ENCODE data around the gene RNF4.
A peak's percentile ranks its signal among the peaks of the same experiment; 100 is the strongest.

RNF4 gene

DNA sequence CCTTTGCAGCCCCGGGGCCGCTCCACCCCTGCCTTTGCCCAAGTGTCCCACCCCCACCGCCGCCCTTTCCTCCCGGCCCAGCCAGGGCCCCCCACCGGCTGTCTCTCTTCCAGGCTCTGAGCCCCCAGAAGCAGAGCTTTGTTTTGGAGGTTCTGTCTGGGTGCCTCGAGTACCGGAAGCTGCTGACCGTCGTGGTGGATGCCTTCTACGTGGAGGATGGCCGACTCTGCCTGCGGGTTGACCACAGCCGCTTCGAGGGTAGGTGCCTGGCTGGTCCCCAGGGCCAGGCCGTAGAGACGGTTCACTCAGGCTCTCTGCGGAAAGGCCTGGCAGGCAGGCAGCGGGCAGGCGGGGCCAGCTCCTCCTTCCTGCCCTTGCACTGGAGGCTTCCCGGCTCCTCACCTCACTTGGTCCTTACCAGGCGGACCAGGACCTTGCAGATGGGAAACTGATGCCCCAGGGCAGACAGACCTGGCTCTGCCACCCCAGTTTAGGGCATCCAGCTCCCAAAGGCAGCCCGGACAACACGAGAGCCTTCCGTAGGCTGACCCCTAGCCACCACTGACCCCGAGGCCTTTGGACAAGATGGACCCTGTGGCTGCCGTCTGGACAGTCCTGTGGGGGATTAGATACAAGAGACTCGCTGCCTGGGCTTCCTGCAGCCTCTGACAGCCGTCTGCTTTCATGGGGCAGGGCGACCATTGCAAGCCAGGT is 32.0 kb upstream of the RNF4 start:
- intact Hi-C loops (cut with DNase I), result no loop called here

DNA sequence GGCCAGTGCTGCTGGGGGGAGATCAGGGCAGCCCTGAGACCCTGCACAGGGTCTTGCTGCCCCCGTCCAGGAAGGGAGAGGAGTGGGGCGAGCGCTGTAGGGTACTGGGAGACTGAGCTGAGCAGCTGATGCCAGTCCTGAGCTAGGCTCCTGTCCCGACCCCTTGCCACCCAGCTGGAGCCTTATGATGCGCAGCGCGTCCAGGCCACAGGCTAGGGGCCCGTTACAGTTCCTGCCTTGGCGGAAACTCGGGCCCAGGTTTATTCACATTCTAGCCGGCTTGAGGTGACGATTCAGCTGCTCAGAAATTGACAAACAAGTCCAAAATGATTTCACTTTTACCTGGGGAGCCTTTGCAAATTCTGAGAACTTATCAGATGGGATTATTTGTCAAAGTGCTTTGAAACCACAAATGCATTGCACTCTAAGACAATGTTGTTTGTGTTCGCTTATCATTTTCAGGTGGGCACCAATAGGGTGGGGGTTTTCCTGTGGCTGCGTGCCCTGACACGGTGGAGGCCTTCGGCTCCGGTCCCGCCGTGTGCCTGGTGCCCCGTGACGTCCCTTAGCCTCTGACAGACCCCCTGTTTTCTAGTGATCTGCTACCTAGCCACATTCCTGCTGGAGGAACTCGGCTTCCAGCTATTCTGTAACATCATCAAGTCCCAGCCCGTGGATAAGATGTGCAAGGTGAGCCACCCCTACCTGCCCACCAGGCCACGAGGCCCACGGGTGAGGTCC is 31.3 kb upstream of the RNF4 start:
- intact Hi-C loops (cut with DNase I), result no loop called here
- DNase-seq, result peak in 3 of 10 donors; percentile 4 to 79 (median 67)

More for the DNA sequence above, 32.0 kb upstream of the RNF4 start:
- DNase-seq, result peak in 3 of 10 donors; percentile 57 to 72 (median 57)

DNA sequence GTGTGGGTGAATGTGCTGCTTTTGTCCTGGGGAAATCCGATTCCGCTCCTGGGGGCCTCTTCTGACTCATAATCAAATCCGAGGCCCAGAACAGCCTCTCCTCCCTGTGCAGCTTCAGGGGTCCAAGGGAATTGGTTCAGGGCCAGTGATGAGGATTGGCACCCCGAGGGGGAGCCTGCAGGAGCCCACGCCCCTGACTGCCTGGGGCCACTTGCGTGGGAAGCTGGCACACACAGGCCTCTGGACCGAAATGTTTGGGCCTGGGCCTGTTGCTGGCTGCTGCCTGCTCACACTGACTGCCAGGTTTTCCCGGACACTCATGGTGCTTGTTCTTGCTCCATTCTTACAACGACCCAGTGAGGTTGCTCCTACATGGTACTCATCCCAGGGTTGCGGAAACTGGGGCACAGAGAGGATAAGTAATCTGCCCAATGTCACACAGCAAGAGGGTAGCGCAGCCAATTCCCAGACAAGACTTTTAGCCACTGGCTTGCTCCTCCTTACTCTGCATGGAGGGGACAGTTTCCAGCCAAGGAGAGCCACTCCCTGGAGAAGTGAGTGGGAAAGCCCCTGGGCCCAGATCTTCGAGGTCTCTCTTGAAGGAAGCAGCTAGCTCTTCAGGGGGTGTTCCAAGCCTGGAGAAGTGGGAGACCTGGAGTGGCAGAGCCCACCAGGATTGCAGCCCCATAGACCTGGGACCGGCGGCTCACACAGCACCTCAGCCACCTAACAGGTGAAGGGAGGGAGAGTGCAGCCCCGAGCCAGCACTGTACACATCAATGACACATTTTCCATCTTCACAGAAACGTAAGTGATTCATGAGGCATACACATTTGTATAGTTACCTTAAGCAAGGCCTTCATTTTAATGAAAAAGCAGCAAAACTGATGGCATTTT is 29.8 kb upstream of the RNF4 start:
- DNase-seq, result peak in 3 of 10 donors; percentile 70 to 84 (median 78)
- intact Hi-C loops (cut with DNase I), result no loop called here

DNA sequence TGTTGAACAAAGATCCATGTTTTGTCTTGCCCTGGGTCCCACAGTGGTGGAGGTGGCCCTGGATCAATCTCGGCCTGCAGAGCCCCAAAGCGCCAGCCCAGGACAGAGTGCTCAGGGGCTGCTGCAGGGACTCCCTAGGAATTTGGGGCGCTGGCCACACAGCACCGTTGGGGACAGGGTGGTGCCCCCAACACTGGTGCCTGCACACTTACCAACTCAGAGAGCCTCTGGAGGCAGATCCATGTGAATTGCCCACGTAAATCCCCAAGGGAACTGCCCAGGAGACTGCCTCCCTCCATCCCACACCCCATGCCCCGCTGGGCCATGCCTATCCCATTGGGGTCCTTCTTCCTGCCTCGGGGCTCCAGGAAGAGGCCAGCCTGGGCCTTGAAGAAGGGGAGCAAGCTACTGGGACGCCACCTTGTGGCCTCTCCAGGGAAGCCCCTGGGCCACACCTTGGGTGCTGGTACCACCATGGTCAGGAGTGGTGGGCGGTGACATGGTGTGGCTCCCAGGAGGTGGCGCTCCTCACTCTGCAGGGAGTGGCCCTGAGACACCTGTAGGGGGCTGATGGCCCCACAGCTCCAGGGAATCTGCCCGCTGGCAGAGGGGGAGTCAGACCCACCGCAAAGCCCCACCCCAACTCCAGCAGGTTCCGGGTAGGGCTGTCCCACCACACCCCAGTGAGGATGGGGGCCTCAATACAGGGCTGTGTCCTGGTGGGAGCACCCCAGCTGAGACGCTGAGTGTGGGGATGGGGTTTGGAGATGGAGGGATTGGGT is 27.3 kb upstream of the RNF4 start:
- intact Hi-C loops (cut with DNase I), result no loop called here
- DNase-seq, result peak in 3 of 10 donors; percentile 29 to 86 (median 67)

DNA sequence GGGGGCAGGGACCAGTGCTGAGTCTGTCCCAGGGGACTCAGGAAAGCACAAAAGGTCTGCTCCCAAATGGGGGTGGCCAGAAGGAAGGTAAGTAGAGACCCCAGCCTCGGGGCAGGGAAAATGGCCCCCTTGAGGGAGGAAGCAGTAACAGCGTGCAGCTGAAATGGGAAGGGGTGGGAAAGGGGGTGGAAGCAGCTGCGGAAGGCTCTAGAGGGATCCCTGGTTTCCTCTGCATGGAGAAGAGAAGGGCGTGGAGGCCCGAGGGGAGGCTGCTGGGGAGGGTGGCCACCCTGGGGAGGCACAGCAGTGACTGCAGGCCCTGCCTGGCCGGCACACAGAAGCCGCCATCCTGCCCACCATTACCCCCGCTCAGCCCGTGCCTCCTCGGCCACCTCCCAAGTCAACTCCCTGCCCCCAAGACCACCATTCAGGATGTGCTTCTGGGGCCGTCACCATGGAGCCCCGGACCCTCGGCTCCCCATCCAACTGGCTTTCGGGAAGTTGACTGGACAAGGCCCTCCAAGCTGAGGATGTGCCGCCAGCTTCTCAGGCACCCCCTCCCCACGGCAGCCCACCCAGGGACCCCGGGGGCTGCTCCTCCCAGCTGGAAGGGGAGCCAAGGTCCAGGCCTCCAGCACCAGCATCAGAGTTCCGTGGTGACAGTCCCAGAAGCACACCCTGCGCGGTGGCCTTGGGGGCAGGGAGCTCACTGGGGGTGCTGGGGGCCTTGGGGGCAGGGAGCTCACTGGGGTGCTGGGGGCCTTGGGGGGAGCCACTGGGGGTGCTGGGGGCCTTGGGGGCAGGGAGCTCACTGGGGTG is 26.5 kb upstream of the RNF4 start:
- intact Hi-C loops (cut with DNase I), result no loop called here
- peak in 2 of 10 donors; percentile 35 to 55 for DNase-seq

DNA sequence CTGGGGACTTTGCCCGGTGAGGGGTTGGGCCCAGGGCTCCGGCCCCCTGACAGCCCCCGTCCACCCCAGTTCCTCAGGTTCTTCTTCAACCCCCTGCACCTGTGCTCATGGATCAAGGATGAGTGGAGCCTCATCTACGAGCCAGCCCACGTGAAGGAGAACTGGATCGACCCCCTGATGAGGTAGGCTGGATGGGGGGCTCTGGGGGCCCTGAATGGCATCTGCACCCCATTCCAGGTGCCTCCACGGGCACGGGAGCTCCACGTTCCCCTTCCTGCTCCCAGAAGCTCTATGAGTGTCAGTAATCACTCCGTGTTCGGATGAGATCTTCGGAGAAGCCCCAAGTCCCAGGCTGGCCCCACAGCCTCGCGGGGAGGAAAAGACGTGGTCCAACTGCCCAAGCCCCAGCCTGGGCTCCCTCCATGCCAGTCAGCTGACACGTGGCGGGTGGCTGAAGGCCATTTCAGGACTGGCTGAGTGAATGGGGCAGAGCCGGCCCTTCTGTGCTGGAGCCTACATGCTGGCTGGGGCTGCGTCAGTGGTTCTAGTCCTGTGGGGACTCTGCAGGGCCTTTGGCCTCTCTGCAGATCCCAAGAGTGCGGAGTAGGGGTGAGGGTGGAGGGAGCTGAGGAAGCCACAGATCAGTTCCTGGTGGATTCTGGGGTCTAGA is 25.7 kb upstream of the RNF4 start:
- intact Hi-C loops (cut with DNase I), result no loop called here
- peak in 2 of 10 donors; percentile 57 to 67 for DNase-seq

DNA sequence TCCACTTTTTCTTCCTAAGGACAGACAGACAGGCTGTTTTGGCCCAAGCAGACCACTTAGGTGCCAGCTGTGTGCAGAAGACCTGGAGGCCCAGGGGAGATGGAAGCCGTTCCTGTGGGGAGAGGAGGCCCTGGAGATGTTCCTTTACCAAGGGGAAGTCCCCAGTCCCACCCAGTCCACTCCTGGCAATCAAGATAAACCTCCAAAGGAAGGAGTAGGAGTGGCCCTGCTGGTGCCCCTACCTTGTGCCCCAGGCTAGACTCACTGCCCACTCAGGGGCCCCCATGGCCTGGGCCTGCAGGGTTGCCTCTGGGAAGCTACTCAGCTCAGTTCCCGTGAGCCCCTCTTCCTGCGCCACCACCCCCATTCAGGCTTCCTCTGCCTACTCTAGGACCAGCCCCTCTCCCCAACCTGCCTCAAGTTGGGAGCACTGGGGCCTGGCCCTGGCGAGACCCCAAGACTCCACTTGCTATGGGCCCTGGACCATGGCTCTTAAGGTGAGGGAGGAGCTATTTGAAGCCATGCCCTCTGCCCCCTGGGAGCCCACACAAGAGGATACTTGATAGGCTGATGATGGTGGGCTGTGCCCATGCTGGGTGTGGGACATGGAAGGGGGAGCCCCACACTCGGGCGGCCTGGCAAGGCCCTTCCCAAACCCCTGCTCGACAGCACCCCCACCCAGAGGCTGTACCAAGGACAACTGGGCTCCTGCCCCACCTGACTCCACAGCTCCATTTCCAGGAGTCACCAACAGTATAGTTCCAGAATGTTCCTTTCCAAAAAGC is 24.8 kb upstream of the RNF4 start:
- DNase-seq, result peak in 2 of 10 donors; percentile 42 to 69
- intact Hi-C loops (cut with DNase I), result no loop called here

DNA sequence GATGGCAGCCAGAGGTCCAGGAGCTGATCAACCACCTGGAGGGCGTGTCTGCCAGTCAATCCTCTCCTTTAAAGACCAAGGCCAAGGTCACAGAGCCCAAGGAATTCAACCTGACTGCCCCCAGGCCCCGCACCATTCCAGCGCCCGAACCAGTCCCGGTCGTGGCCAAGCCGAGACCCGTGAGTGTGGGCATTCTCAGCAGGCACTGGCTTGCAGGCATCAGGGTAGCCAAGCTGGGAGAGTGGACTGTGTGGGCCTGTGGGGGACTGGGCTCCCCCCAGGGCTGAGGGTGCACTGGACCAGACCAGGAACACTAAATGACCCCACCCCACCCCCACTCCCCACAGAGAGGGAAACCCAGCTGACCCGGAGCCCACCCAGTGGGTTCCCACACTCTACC is 23.8 kb upstream of the RNF4 start:
- intact Hi-C loops (cut with DNase I), result no loop called here
- peak in 2 of 10 donors; percentile 25 to 62 for DNase-seq

DNA sequence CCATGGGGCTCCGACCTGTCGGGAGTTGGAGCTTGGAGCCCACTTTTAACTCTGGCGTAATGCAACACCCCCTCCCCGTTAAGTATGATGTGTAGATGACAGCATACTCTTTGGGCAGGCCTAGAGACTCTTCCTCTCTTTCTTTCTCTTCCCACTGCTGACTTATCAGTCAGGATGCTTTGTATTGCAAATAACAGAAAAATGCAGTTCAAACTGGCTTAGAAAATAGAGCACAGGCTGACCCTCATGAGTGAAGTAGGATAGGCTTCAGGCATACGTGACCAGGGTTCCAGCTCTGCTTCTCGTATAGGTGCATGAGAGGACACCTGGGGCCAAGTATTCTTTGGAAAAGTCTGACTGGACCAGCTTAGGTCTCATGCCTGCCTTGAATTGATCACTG is 23.3 kb upstream of the RNF4 start:
- intact Hi-C loops (cut with DNase I), result no loop called here
- no peak for DNase-seq

DNA sequence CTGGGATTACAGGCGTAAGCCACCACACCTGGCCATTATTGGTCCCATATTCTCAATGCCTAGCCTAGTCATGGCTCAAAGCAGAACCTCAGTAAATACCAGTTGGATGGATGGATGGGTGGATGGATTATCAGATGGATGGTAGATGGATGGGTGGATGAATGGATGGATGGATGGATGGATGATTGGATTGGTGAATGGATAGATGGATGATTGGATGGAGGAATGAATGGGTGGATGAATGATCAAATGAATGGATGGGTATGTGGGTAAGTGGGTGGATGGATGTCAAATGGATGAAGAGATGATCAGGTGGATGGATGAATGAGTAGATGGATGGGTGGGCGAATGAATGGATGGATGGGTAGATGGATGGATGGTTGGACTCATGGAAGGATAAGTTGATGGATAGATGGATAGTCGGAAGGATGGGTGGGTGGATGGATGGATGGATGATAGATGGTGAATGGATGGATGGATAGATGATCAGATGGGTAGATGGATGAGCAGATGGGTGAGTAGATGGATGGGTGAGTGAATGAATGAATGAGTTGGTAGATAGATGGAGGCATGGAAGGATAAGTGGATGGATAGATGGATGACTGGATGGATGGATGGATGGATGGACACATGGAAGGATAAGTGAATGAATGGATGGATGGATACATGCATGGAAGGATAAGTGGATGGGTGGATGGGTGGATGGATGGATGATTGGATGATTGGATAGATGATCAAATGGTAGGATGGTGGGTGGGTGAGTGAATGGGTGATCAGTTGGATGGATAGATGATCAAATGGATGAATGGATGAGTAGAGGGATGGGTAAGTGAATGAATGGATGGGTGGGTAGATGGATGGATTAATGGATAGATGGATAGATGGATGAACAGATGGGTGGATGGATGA is 22.0 kb upstream of the RNF4 start:
- DNase-seq, result no peak
- intact Hi-C loops (cut with DNase I), result no loop called here

DNA sequence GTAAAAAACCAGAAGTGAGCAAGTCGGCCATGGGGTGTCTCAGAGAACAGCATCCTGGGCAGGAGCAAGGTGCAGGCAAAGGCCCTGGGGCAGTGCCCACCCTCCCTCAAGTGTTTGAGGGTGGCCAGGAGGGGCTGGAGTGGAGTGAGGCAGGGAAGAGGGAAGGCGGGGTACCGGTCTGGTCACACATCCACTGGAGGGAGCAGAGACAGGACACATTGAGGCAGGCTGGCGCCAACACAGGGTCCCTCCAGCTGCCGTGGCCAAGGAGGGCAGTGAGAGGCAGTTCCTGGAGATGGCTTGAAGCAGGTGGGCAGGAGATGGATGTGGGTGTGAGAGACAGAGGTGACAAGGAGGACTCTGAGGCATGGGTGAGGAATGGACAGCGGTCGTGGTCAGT is 20.3 kb upstream of the RNF4 start:
- DNase-seq, result peak in 3 of 10 donors; percentile 46 to 66 (median 52)
- intact Hi-C loops (cut with DNase I), result no loop called here

DNA sequence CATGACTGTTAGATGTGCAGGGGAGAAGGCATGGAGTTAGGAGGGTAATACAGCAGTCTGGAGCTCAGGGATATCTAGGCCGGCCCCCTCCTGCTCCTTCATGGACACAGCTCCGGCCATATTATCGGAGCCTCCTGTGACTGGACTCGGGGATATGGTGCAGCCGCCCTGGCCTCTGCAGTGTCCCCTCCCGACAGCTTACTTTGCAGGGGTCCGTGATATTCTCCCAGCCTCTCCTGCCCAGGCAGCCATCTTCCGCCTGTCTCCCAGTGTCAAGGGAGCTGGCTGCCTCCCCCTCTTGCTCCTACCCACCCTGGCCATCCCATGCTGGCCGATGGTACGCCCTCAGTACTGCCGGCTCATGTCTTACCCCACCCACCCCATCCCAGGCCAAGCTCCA is 19.9 kb upstream of the RNF4 start:
- DNase-seq, result peak in 3 of 10 donors; percentile 10 to 65 (median 39)
- intact Hi-C loops (cut with DNase I), result no loop called here

DNA sequence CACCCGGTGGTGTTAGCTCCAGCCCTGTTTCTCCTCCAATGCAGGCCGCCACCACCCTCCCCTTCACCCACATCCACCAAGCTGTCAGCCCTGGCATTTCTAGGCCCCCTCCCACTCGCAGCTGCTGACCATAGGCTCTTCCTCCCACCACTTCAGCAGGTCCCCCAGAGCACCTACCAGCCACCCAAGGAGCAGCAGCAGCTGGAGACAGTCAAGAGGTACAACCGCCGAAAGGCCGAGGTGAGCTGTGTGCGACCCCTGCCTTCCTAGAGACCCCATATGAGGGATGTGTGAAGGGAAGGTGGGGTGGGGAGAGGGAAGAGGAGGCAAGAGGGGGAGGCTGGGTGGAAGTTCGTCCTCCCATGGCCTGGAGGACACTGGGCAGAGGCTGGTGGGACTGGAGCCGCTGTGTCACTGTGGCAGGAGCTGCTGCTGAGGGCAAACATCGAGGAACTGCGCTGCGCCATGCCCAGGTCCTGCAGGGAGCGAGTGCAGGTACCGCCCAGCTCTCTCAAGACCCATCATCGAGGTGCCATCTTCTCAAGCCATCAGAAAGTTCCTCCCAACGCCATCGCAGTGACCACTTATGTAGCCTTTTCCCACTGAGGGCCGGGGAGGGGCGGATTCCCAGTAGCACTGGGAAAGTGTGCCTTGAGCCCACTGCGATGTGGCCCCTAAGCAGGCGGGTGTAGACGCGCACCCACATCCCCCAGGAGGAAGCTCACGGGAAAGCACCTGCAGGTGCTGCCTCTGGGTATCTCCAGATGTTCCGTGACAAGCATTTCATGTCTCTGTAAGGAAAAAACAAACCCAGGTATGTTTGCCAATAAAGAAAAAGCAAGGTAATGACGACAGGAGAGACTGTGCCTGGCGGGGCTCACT is 19.2 kb upstream of the RNF4 start:
- intact Hi-C loops (cut with DNase I), result no loop called here
- DNase-seq, result peak in 3 of 10 donors; percentile 29 to 57 (median 49)

DNA sequence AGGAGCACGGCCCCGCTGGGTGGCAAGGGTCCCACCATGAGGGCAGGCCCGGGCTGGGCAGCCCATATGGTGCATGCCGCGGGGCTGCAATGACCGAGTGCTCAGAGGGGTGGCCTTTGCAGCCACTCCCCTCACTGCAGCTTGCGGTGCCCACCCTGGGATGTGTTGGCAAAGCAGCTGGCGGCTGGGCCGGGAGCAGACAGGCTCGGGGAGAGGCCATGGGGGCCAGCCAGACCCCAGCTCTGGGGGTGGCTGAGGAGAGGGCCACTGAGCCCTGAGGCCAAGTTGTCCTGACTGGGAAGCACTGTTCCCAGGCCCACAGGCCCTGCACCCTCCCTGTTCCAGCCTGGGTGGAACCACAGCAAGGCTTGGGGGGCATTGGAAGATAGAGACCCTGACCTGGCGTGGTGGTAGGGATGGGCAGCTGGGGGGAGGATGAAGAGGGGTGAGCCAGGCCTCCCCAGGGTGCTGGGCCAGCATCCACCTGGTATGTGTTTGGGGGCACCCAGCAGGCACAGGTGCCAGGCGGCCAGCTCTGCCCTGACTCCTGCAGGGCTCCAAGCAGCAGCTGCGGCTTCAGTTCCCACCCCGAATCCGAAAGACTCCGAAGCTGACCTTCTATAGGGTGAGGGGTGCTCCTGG is 18.4 kb upstream of the RNF4 start:
- intact Hi-C loops (cut with DNase I), result no loop called here
- DNase-seq, result peak in 3 of 10 donors; percentile 64 to 72 (median 65)

DNA sequence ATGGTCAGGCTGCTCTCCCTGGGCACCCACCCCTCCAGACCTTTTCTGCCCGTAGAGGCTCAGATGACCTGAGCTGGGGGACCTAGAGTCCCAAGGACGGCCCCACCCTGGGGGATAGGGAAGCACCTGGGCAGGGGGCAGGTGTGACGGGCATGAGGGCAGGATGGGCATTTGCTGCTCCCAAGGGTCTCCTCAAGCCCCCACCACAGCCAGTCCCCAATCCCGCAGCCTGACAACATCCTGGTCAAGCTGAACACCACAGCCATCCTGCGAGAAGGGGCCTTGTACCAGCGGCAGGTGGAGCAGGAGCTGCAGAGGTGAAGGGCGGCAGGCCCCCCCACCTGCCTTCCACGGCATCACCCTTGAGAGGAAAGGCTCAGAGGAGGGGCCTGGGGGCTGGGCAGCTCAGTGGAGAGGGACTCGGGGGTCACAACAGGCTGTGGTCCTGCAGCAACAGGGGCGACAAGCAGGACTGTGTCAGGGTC is 17.8 kb upstream of the RNF4 start:
- peak in 3 of 10 donors; percentile 43 to 58 (median 48) for DNase-seq
- intact Hi-C loops (cut with DNase I), result no loop called here
